ENCODE measurements around the gene ARMC7.
"Not testable (repeated sequence)": the region's sequence is repeated elsewhere in the genome, so short reads cannot be mapped to it uniquely, and the experiment has no call there.

Gene ARMC7

DNA sequence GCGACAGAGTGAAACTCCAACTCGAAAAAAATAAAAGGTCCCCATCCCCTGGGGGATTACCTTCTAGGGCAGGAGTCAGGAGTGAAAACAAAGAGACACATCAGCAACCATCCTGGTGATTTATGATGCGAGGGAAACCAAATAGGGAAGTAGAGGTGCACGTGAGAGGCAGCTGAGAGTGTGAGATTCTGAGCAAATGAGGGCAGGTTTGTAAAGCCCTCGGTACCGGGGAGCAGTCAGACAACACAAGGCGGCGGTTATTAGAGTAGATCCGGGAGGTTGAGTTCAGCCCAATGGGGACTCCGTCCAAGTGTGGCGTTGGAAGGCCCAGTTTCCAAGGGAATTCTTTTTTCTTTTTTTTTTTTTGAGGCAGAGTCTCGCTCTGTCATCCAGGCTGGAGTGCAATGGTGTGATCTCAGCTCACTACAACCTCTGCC is 7.4 kb upstream of the ARMC7 start:
- DNase-seq (ENCODE audit: low read depth in 2 of 2), result no peak

DNA sequence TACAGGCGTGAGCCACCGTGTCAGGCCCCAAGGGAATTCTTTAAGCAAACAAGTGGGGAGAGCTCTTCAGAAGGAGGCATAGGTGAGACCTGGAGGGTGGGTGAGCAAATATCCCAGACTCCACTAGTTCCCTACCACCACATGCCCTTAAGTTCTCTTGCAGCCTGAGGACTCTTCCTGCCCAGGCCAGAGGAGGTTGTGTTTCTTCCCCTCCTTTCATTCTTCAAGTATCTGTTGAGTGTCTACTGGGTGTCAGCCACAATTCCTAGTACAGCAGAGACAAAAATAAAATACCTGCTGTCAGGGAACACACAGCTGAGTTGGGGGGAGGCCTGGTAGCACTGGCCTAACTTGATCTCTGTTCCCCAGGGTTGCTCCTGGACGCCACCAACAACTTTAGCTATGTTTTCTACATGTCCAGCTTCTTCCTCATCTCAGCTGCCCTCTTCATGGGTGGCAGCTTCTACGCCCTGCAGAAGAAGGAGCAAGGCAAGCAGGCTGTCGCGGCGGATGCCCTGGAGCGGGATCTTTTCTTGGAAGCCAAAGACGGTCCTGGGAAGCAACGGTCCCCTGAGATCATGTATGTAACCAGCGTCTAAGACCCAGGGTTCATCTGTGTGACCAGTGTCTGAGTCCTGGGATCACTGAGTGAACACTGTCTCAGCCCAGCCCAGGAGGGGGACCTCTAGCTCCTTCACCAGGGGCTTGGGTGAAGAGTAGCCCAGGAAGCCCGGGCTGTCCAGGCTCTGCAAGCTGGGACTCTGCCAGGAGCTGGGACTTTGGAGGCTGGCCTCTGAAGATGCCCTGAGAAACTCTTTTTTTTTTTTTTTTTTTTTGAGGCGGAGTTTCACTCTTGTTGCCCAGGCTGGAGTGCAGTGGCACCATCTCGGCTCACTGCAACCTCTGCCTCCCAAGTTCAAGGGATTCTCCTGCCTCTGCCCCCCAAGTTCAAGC is 5.9 kb upstream of the ARMC7 start:
- no peak for DNase-seq (ENCODE audit: low read depth in 2 of 2)

DNA sequence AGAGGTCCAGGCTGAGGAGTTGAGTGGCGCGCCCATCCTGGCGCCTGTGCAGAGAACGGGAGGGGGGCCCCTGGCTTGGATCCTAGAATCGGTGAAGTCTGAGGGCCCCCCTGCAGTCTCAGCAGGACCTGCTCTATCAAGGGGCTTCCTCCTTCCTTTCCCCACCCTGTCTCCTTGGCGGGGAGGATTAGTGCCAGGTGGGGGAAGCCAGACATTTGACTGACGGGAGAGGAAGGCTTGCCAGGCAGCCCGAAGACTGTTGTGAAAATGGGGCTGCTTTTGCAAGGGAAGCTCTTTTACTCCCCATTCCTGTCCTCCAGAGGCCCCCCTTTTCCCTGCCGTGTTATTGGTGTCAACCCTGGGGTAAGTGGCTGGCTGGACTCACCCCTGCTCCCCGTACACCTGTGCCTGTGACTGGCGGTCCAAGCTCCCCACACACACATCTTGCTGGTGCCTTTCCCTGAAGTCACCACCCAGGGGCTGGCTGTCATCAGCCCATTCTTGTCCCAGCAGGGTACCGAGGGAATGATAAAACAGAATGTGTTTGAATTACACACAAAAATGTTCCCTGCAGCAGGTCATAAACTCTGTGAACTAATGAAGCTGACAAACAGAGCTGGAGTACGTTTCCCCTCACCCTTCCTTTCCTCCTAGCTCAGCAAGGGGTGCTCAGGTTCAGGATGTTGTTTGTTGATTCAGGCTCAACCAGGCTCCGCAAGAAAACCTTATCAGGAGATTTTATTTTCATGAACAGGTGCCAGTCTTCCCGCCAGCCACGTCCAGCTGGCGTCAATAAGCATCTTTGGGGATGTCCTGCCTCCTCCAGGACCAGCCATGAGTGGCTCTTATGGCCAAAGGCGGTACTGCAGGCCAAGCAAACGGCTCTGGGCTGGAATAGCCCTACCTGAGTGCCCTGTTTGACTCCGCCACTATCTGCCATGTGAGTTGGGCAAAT is 4.4 kb upstream of the ARMC7 start:
- no peak for DNase-seq (ENCODE audit: low read depth in 2 of 2)

DNA sequence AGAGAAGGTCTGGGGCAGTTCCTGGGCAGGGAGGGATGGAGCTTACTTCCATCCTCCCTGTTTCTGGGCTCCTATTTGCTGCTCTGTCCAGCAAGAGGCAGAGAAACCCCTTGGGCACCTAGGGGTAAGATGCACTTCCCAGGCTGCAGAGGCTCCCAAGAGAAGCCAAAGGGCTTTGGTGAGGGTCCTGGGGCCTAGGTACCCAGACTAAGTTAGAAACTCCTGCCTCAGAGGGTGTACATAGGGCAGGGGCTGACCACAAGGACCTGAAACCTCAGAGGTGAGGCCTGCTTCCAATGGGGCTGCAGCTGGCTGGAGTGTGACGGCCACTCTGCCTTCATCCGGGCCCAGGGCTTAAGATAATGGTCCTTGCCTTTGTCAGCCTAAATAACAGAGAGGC is 1.6 kb upstream of the ARMC7 start:
- DNase-seq (ENCODE audit: low read depth in 2 of 2), result no peak

DNA sequence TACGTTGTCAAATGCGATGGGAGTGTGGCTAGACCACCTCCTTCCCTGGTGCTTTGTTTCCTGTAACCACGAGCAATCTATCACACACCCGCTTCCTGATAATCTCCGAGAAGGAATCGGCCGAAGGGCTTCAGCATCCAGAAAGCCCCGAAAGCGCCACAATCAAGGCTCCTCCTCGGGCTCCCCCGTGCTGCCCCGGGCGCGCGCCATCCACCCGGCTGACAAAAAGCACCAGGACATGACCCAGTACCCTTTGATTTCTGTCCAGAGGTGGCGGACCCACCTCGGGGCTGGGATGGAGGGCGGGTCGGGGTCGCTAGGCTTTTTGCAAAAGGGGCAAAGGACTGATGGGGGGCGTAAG is 743 bp upstream of the ARMC7 start:
- DNase-seq (ENCODE audit: low read depth in 2 of 2), result no peak

DNA sequence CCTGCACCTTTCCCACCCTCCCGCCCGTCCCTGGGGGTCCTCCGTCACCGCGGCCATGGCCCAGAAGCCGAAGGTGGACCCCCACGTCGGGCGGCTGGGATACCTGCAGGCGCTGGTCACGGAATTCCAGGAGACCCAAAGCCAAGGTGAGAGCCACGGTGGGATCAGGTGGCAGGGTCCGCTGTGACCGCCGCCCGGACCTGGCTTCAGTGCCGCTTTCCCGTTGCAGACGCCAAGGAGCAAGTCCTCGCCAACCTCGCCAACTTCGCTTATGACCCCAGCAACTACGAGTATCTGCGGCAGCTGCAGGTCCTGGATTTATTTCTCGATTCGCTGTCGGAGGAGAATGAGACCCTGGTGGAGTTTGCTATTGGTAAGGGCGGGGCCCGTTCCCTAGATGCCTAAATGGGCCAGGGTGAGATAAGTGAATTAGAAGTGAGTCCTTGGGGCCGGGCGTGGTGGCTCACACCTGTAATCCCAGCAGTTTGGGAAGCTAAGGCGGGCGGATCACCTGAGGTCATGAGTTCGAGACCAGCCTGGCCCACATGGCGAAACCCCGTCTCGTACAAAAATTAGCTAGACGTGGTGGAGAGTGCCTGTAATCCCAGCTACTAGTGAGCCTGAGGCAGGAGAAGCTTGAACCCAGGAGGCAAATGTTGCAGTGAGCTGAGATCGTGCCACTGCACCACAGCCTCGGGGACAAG is 617 bp downstream of the ARMC7 start:
- no peak for DNase-seq (ENCODE audit: low read depth in 2 of 2)

DNA sequence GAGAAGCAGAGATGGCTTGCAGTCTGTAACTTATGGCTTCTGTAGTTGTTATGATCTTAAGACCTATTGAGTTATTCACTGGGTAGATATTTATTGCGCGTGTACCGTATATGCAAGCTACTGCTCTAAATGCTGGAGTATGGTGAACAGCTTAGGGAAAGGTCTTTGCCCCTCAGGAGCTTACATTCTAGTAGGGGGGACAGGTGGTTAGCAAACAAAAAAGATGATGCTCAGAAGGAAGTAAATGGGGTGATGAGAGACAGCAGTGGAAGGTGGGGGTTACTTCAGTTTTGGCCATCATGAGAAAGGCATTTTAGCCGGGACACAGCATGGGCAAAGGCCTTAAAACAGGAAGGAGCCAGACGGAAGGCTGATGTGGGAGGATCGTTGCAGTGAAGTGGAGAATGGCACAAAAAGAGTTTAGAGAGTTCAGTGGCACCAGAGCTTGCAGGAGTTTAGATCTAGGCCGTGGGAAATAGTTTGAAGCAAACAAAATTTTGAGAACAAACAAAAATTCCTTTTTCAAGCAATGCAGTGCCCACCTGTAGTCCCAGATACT is 2.1 kb downstream of the ARMC7 start:
- no peak for DNase-seq (ENCODE audit: low read depth in 2 of 2)

DNA sequence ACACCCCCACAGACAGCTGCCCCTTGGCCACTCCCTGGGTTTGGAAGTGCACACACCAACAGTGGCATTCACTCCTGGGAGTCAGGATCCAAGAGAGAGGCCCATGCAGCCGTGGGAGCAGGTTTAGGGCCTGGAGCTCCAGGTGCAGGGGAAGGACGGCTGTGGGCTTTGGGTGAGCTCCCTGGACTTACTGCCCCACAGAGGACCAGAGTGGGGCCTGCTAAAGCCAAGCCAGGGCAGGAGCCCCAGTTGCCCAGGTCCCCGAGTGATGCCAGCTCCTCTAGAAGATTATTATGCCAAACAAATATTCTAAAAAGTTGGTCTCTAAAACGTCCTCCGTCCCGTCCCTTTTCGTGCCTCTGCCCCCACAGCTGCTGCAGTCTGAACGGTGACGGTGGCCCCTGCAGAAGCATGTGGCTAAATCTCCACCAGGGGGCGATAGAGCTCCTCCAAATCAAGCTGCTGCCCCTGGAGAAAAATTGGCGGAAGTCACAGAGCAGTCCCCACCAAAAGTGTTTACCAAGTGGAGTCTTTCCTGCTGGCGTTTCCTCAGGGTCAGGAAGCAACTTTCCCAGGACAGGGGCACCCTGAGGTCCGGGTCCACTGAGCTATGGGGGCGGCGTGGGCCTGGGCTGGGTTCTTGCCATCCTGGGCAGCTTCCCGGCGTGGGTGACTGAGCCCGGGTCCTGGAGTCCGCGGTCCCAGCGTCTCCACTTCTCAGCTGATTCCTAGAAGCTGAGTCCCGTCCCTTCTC is 4.2 kb downstream of the ARMC7 start:
- DNase-seq (ENCODE audit: low read depth in 2 of 2), result peak; percentile 76 to 88

DNA sequence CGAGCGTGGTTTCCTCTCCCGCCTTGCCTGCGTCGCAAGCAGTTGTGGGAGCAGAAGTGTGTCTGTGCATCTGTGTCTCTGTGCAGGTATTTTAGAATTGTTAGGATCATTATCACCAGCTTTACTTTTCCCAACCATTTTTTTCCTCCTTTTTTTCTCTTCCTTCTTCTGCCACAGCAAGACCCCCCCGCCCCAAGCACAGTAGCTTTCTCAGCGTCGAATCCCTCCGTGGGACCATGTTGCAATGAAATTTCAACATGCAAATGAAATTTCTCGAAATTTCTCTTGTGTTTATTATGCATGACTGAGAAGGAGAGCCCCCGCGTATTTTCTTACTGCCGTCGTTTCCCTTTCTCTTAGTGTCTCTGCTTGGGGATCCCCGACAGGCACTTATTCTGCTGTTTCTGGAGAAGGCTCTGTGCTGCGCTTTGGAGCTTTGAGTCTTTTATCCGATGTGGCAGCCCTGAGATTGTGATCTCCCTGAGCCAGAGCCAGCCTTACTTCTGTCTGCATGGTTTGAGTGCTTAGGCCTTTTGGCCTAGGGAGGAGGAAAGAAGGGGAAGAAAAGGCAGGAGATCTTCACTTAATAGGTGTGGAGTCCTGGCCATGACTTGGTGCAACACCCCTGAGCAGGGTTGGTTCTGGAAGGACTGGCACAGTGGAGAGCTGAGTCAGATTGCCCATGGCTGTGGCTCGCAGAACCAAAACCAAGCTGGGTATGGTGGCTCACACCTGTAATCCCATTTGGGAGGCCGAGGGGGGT is 5.0 kb downstream of the ARMC7 start:
- no peak for DNase-seq (ENCODE audit: low read depth in 2 of 2)

DNA sequence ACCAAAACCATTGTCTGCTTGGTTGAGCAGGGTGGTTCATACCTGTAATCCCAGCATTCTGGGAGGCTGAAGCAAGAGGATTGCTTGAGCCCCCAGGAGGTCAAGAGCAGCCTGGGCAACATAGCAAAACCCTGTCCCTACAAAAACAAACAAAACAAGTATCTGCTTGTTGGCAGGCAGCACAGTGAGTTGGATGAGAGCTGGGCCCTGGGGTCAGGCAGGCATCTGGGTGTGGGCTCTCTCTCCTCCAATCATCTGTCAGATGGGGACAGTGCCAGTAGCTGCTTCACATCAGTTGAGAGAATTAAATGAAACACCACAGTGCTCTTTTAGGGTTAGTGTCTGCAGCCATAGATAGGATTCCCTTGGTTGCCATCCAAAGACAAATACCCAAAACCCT is 5.8 kb downstream of the ARMC7 start:
- DNase-seq (ENCODE audit: low read depth in 2 of 2), result no peak

DNA sequence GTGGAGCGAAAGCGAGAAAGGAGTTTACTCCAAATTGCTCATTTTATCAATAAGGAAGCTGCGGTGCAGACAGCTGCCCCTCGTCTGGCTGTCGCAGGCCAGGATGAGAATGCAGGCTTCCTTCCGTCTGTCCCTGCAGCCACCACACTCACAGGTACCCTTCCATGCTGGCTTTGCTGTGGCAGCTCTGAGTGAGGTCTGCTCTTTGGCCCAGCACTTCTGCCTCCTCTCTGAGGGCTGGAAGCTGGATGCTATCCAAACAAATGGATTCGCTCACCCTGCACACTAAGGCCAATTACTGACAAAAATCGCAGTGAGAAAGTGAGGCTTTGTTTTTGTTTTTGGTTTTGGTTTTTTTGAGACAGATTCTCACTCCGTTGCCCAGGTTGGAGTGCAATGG is 7.0 kb downstream of the ARMC7 start:
- DNase-seq (ENCODE audit: low read depth in 2 of 2), result no peak

DNA sequence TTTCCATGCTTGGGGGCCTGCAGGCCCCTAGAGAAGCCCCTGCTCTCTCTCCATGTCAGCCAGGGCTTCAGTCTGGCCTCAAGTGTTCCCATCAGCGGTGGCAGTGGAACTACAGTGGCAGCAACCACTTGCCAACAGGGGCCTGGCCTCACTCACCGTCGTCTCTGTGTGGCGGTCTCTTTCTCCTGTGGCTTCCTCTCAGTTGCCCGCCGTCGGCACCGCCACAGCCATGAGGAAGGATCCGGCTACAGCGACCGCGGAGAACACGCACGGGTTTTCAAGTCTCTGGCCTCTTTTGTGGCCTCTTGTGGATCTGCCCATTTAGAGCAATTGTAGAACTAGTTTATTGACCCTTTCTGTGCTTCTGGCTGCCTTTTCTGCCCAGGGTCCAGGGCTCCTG is 8.5 kb downstream of the ARMC7 start:
- DNase-seq (ENCODE audit: low read depth in 2 of 2), result no peak

DNA sequence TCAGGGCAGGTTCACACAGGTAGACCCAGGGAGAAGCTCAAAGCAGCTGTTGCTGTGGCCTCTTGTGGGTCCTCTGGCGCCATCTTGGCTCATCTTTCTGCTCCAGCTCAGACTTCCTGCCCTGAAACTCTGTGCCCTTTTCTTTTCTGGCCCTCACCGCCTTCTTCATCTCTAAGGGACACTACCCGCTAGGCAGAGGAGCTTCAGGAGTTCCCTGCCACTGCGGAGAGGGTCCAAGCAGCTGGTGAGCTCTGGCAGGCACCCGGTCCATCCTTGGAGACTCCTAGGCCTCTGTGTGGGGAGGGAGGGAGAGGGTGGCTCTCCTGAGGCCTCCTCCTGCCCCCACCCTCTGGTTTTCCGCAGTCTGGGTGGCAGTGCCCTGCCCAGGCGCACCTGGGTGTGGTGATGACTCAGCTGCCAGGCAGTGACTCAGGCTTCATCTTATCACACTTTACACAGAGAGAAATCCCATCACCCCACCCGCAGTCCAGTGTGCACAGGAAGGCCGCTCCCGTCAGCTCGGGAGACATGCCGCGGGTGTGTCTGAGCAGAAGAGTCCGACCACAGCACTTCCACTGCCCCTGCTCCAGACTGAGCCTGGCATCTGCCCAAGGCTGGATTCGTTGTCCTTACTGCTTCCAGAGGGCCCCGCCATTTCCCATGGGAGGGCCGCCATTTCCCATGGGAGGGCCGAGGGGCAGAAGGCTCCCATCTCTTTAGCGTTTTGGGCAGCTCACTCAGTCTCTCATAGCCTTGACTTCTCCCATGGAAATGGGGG is 14.5 kb downstream of the ARMC7 start:
- DNase-seq (ENCODE audit: low read depth in 2 of 2), result peak; percentile 47 to 63

DNA sequence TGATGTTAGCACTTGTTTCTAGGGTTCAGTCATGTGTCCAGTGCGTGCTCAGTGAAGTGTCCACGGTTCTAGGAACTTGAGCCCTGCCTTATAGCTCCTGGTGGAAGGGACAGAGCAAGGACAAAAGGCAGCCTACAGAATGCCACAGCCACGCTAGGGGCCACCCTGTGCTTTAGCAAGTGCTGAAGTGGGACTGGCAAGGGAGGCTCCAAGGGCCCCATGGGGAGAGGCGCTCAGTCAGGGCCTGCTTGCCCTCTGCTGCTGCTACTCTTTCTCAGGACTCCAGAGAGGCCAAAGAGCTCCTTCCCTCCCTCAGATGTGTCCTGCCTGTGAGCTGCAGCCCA is 15.0 kb downstream of the ARMC7 start:
- DNase-seq (ENCODE audit: low read depth in 2 of 2), result no peak

DNA sequence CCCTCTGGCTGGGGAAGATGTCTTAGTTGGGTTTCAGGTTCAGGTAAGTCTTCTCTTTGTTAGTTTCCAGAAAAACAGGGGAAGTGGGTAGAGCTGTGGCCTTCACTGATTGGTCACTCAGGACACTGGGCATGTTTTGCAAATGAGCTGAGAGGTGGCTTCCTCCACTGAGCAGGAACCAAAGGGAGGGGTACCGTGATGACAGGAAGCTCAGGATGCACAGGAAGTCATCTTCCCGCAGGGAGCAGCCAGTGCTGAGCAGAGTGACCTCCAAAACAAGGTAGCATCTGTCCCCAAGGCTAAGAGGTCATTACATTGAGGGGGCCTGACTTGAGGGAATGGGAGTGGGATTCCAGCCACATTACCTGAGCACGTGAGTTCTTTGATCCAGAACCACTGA is 16.2 kb downstream of the ARMC7 start:
- DNase-seq (ENCODE audit: low read depth in 2 of 2), result no peak

DNA sequence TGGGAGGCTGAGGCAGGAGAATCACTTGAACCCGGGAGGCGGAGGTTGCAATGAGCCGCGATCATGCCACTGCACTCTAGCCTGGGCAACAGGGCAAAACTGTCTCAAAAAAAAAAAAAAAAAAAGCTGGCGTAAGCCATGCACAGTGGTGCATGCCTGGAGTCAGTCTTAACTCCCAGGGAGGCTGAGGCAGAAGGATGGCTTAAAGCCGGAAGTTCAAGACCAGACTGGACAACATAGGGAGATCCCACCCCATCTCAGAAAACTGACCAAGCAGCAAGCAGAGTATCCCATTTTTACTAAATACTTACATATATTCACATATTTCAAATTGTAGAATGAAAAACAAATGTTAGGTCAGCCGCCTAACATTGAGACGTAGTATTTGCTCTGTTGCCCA is 17.2 kb downstream of the ARMC7 start:
- no peak for DNase-seq (ENCODE audit: low read depth in 2 of 2)

DNA sequence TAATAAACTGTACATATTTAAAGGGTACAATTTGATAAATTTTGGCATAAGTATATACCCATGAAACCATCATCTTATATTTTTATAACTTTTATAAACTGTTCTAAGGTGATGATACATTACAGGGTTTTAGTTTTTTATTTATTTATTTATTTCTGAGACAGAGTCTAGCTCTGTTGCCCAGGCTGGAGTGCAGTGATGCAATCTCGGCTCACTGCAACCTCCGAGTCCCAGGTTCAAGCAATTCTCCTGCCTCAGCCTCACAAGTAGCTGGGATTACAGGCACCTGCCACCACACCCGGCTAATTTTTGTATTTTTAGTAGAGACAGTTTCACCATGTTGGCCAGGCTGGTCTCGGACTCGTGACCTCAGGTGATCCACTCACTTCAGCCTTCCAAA is 18.2 kb downstream of the ARMC7 start:
- DNase-seq (ENCODE audit: low read depth in 2 of 2), result not testable (repeated sequence)

DNA sequence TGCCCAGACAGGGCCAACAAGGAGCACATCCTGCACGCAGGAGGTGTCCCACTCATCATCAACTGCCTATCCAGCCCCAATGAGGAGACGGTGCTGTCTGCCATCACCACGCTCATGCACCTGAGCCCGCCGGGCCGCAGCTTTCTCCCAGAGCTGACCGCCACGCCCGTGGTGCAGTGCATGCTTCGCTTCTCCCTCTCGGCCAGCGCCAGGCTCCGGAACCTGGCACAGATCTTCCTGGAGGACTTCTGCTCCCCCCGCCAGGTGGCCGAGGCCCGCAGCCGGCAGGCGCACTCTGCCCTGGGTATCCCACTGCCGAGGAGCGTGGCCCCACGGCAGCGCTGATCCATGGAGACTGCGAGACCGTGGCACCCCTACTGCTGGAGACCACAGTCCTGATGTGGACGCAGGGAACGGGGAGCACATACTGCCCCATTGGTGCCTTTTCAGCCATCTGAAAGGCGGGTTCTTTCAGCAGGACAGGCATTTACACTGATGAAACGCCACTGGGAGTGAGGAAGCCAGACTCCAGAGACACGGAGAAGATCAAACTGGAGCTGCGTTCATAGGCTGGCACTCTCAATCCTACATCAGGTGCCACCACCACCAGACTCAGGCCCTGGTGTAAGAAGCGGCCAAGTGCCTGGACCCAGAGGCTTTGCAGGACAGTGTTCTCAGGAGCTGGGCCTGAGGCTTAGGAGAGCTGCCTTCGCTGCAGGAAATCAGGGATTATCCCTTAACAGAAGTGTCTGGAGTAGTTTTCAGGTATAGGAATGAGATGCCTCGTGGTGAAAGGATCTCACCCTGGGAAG is 19.1 kb downstream of the ARMC7 start:
- no peak for DNase-seq (ENCODE audit: low read depth in 2 of 2)

DNA sequence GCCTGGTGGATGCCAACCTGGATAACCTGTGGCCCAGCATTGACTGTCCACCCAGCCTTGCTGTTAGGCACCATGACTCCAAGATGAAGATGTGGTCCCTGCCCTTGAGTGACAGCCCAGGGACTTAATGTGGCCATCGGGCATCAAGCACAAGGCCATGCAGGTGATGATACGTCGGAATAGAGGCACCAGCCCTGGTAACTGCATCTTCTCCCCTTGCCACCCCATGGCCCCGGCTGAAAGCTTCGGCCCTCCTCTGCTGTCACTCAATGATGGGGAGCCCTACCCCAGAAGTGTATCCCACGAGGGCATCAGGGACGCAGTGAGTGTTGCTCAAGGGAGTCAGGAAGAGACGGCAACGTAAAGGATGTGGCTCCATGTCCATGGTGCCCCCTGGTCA is 19.8 kb downstream of the ARMC7 start:
- no peak for DNase-seq (ENCODE audit: low read depth in 2 of 2)
